SU-DHL-6 (cell line): Measurements from ENCODE around the gene TRIM38.

Experiments
- EZH2phosphoT487 ChIP-seq: fragments of 200-600 bp; sonication (generic), shearing (Covaris generic); conservative IDR thresholded peaks from 2 replicates; pipeline ENCODE4 v1.6.1; 2018; ENCODE audit warnings: mild to moderate bottlenecking, antibody characterized with exemption, low read length, moderate library complexity, mixed read lengths
- TF ChIP-seq, protein P1 (sequence below): fragments of 200-600 bp; sonication (generic); IDR thresholded peaks from one replicate; pipeline ENCODE4 v1.5.1; 2017; ENCODE audit warnings: antibody characterized with exemption, mild to moderate bottlenecking, low read length, moderate library complexity; ENCODE audit not compliant: insufficient read depth, poor library complexity, severe bottlenecking

DNA sequence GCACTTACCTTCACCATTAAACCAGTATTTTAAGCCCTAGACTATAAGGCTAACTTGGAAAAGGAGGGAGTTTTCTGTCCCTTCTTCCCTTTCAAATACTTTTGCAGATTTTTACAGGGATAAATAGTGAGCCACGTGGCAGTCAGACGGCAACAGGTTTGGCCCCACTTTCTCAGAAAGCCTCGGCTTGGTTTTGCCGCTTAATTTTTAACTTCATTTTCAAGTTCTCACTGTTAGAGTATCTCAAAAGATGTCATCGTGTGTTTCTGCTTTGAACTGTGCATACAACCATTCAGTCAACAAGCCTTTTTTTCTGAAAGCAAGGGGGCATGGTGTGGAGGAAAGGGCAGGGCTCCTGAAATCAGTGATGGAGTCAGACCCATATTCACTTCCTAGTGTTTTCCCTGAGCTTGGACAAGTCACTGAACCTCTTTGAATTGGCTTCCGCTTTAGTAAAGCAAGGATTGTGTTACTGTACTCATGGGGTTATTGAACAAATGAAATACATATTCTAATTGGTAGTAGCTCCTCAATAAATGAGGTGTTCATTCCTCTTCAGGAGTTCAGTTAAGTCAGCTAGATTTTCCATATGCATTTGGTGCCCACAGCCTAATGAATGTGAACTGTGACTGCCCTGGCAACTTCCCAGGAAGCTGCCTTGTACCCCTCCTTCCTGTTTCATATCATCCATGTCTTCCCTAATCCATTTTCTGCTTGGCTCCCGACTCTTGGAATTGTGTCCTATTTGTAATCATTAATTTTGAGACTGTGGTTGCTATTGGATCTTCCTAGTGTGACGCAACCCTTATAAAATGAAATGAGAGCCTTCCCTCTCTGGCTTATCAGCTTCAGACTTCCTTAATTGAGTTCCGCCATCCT, 31.8 kb upstream of the TRIM38 start, which contains the start of gene SLC17A2:
- TF ChIP-seq, protein P1, sequence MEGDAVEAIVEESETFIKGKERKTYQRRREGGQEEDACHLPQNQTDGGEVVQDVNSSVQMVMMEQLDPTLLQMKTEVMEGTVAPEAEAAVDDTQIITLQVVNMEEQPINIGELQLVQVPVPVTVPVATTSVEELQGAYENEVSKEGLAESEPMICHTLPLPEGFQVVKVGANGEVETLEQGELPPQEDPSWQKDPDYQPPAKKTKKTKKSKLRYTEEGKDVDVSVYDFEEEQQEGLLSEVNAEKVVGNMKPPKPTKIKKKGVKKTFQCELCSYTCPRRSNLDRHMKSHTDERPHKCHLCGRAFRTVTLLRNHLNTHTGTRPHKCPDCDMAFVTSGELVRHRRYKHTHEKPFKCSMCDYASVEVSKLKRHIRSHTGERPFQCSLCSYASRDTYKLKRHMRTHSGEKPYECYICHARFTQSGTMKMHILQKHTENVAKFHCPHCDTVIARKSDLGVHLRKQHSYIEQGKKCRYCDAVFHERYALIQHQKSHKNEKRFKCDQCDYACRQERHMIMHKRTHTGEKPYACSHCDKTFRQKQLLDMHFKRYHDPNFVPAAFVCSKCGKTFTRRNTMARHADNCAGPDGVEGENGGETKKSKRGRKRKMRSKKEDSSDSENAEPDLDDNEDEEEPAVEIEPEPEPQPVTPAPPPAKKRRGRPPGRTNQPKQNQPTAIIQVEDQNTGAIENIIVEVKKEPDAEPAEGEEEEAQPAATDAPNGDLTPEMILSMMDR: no peak
- TF ChIP-seq EZH2phosphoT487: no peak
